ENCODE measurements around the gene FAM9A.
A peak's percentile ranks its signal among the peaks of the same experiment; 100 is the strongest.
"Not testable (repeated sequence)": the region's sequence is repeated elsewhere in the genome, so short reads cannot be mapped to it uniquely, and the experiment has no call there.

FAM9A gene

DNA sequence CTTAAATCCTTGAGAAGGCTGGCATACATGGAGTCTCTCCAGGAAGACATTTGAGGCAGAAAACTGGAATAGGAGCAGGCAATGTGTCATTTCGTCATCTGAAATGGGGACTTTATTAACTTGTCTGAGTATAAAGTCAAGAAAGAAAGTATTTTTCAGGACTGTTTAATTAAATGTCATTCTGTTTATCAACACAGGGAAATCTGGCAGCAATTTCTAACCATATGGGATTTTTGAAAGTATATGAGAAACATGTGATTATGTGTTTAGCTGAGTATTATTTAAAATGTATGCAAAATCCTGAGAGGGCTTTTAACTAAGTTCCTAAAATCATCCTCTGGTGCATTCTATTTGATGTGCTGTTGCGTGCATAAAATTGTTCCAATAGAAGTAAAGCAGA lies 3.9 kb upstream of the FAM9A start:
- no peak for DNase-seq (ENCODE audit: low read depth in 2 of 2, low spot score in 1 of 2)

DNA sequence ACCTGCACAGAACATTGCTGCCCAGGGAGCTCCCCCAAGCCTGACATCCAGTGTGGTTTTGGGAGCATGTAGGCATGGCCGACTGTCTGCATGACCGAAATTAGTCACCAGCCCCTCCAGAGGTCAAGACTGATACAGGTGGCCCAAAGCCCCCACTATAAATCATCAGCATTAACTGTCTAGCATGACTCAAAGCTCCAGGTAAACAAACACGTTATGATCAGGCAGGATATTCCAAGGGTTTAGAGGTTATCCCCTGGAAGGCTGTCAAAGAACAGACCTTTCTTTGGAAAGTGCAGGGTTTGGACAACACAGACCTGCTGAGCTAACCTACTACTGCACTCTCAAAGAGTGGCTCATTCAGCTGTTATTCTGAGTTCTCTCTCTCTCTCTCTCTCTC lies 2.1 kb upstream of the FAM9A start:
- DNase-seq (ENCODE audit: low read depth in 2 of 2, low spot score in 1 of 2): no peak

DNA sequence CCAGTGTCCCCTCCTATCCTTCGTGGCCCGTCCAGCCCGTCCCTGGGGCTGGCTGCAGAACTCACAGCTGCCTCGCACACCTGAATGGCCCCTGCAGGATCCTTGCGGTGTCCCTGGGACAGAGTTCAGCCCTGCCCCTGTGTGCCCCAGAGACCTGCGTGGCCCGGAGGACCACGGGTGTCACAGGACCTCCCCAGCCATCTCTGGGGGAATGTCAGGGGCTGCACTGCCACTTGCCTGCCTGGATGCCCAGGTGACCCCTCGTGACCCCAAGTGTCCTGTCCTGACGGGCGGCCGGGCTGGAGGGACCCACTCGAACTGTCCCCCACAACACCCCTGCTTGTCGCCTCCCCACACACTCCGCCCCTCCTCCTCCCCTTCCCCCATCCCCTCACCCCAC lies 832 bp downstream of the FAM9A start:
- DNase-seq (ENCODE audit: low read depth in 2 of 2, low spot score in 1 of 2): not testable (repeated sequence)

DNA sequence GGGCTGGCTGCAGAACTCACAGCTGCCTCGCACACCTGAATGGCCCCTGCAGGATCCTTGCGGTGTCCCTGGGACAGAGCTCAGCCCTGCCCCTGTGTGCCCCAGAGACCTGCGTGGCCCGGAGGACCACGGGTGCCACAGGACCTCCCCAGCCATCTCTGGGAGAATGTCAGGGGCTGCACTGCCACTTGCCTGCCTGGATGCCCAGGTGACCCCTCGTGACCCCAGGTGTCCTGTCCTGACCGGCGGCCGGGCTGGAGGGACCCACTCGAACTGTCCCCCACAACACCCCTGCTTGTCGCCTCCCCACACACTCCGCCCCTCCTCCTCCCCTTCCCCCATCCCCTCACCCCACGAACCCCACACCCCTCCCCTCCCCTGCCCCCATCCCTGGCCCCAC lies 1.9 kb downstream of the FAM9A start:
- DNase-seq (ENCODE audit: low read depth in 2 of 2, low spot score in 1 of 2): not testable (repeated sequence)

DNA sequence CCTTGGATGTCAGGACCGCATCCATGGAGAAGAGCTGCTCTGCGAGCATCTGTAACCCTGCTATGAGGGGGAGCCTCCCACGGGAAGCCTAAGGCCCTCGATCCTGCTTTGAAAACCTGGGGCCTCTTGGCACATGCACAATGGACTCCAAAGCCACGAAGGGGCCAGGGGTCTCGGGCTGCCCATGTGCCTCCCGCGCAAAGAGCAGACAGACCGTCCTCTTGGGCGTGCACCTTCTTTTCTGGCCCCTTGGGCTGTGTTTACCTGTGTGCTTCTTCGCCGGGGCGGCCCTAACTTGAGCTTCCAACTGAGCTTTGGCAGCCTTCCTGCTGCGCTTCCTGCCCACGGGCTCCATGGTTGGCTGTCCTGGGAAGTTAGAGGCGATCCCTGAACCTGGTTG lies 2.5 kb downstream of the FAM9A start:
- not testable (repeated sequence) for DNase-seq (ENCODE audit: low read depth in 2 of 2, low spot score in 1 of 2)

DNA sequence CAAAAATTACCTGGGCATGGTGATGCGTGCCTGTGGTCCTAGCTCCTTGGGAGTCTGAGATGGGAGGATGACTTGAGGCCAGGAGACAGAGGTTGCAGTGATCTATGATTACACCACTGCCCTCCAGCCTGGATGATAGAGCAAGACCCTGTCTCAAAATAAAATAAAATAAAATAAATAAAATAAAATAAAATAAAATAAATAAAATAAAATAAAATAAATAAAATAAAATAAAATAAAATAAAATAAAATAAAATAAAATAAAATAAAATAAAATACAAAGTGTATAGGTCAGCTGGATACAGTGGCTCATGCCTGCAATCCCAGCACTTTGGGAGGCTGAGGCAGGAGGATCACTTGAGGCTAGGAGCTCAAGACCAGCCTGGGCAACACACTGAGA lies 14.1 kb downstream of the FAM9A start:
- not testable (repeated sequence) for DNase-seq (ENCODE audit: low read depth in 2 of 2, low spot score in 1 of 2)

DNA sequence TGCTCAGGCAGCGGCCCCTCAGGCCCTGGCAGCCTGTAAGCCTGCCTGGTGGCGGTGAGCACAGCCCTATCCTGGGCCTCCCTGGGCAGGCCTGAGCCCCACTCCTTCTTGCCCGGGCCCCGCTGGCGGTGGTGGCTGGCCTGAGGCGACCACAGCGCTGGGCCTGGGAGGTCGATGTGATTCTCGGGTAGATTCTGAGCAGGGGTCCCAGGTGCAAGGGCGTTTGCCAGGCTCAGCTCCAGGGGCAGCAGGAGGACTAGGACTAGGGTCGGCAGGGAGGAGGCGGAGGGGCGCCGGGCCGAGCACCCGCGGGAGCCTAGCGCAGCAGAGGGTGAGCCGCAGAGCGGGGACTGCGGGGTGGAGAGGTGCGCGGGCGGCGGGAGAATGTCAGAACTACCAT lies 17.0 kb downstream of the FAM9A start:
- DNase-seq (ENCODE audit: low read depth in 2 of 2, low spot score in 1 of 2): no peak

DNA sequence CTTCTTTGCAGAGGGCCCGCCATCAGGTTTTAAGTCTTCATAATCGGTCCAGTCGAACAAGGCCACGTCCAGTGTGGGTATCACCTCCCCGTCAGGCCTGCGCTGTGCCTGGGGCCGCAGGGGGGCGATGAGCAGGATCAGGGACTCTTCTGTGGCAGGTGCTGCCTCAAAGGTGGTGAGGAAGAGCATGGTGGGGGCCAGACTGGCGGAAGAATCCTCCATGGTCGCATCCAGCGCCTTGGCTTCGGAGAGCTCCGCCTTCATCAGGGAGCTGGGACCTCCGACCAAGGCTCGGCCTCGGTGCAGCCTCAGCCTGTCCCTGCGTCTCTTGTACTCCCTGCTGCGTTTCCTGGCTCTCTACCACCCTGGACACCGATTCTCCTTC lies 17.5 kb downstream of the FAM9A start:
- no peak for DNase-seq (ENCODE audit: low read depth in 2 of 2, low spot score in 1 of 2)

DNA sequence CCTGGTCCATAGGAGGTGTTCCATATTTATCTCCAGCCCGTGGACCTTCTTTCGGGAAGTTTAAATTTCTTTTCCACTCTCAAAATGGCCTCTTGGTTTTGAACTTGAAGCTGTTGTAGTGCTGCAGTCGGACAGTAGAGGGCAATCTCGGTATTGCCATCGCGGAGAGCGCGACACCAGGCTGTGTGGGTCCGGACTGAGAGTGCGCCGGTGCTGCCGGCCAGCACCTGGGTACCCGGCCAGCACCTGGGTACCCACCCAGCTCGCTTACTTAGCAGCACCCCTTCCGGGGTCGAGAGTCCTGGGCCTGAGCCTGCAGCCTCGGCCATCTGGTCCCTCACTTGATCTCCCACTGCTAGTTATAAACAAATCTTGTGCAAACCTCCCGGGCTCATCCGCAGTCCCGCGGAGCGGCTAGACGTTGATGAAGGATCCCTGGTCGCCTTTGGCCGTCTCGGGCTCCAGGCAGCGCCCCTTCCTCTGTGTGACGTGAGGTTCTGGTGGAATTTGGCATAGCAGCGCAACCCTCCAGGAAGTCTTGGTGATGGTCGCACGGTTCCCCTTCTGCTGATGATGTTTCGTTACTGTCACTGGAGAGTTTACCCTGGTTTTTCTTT lies 18.0 kb downstream of the FAM9A start:
- no peak for DNase-seq (ENCODE audit: low read depth in 2 of 2, low spot score in 1 of 2)

DNA sequence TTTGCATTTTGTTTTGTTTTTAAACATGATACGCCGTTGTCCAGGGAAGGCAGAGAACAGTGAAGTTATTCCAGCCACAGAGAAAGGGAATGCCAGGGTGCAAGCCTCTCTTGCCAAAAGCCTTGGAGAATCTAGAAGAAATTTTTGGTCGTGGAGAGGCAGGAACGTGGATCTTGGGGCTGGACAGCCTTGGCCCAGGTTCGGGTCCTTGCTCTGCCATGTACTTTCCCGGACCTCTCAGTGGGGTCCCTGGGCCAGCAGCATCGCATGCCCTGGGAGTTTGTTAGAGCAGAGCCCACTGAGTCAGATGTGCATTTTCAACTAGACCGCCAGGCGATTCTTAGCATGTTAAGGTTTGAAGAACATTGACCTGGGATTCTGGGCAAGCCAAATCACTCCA lies 18.6 kb downstream of the FAM9A start:
- DNase-seq (ENCODE audit: low read depth in 2 of 2, low spot score in 1 of 2): no peak

DNA sequence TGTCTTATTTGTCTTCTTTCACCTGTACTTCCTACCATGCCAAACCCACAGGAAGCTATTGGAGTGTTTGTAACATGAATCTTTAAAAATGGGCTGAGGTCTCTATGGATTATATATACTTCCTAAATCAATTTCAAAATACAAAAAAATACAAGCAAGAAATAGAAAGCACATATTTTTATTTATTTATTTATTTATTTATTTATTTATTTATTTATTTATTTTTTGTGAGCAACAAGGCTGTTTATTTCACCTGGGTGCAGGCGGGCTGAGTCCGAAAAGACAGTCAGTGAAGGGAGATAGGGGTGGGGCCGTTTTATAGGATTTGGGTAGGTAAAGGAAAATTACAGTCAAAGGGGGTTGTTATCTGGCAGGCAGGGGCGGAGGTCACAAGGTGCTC lies 19.3 kb downstream of the FAM9A start:
- DNase-seq (ENCODE audit: low read depth in 2 of 2, low spot score in 1 of 2): not testable (repeated sequence)

DNA sequence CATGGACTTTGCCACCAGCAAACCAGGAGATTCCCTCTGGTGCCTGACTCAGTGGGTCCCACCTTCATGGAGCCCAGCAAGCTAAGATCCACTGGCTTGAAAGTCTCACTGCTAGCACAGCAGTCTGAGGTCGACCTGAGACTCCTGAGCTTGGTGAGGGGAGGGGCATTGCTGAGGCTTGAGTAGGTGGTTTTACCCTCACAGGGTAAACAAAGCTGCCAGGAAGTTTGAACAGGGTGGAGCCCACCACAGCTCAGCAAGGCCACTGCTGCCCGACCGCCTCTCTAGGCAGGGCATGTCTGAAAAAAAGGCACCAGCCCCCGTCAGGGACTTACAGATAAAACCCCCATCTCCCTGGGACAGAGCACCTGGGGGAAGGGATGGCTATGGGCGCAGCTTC lies 28.1 kb downstream of the FAM9A start:
- DNase-seq (ENCODE audit: low read depth in 2 of 2, low spot score in 1 of 2): no peak

DNA sequence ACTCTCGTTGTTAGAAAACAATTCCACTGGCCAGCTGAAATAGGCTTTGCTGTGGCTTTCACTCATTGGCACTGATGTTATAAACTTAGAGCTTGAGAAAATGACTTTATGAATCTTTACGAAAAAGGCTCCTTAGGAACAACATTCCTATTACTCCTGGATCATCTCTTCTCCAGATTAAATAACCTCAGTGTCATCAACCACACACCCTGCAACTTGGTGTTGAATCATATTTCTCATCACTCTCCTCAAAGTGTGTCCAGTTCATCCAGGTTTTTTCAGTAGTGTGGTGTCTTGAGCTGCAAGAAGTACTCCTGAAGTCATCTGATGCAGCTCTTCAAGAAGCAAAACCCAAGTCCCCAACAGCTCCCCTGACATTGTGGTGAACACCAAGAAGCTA lies 41.2 kb downstream of the FAM9A start:
- no peak for DNase-seq (ENCODE audit: low read depth in 2 of 2, low spot score in 1 of 2)

DNA sequence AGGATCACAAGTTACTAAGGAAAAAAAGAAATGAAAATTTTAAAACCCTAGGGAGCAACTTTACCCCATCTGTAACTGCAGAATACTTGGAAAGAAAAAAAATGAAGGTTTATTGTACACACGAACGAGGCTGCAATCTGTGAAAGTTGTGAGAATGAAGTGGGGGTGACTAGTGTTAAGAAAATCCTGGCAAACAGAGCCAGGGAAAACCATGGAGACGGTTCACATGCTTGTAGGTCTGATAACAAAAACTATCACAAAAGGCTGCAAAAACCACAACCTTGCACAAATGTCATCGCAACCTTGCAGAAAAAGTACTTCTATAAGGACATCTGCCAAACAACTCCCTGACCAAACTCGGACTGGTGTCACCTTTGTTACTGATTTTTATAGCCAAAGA lies 42.5 kb downstream of the FAM9A start:
- DNase-seq (ENCODE audit: low read depth in 2 of 2, low spot score in 1 of 2): not testable (repeated sequence)

DNA sequence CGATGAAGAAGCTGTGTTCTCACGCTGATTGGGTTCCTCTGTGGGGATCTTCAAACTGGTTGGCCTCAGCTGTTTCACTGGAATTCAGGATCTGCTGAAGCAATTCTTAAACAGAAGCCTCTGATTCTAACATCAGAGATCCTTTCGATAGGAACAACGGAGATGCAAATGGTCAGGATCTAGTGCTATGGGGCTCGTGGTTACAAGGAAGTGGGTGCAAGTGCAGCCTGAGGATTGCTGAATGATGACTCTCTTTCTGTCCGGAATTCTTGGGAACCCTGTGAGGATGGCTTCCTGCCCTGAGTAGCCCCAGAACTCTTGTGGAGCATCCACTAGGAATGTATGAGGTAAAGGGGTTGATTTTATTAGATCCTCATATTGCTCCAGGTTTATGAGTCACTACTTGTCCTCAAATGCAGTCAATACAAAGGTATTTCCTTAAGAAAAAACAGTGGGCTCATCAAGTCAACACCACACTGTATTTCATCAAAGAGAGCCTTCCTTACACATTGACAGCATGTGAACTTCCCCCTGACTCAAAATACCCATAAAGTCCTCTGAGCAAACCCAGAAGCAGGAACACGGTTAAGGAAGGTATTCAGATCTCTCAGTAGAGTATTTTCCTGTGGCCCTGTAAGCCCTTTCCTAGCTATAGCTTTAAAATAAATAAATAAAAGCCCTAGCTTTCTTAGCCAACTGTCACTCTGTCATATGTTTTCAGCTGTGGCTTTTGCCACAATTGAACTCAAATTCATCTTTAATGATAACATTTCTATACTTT lies 43.4 kb downstream of the FAM9A start:
- DNase-seq (ENCODE audit: low read depth in 2 of 2, low spot score in 1 of 2): not testable (repeated sequence)

DNA sequence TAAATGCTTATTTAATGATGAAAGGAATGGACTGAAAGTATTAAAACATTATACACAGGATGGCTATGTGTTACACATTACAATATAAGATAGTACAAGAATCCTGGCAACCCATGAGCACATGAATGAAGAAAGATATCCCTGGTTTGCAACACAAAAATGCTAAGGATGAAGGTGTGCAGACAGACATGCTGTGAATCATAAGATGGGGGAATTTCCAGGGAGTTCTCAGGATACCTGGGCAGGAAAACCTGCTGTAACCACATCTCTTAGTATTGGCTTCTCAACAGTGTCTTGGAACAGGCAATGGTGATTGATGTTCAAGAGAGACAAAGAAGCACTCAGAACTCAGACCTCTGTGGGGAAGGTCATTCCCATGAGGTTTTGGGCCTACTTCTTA lies 45.4 kb downstream of the FAM9A start:
- DNase-seq (ENCODE audit: low read depth in 2 of 2, low spot score in 1 of 2): no peak

DNA sequence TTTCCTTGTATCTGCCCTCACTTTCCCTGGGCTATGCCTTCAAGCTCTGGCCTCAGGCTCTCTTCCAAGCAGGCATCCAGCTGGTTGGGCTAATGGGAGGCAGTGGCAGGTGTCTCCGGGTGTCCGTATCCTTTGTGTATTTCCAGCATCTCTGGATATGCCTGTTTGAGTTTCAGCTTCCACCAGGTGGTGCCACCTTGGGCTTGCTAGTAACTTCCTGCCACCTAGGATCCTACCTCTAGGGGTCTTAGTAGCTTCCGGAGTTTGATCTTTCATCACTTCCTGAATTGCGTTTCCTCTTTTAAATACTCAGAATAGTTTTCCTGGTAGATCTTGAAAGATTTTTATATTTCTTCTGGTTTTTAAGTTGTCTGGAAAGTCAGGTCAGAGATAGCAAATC lies 46.1 kb downstream of the FAM9A start:
- DNase-seq (ENCODE audit: low read depth in 2 of 2, low spot score in 1 of 2): no peak

DNA sequence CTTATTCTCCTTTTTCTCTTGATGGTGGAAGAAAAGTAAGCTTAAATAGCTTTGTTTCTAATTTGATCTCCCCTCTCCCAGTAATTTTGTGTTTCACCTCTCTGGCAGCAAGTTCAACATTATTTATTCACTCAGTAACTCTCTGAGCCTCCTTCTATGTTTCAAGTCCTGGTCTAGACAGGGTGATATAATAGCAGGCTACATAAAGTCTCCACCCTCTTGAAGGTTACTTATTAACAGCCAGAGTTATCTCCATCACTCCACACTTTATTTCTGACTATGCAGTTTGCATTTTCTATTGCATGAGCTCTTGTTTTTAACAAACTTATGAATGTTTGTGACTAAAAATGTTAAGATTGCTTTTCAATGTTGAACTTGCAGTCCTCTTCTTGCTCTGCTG lies 51.5 kb downstream of the FAM9A start:
- DNase-seq (ENCODE audit: low read depth in 2 of 2, low spot score in 1 of 2): no peak

DNA sequence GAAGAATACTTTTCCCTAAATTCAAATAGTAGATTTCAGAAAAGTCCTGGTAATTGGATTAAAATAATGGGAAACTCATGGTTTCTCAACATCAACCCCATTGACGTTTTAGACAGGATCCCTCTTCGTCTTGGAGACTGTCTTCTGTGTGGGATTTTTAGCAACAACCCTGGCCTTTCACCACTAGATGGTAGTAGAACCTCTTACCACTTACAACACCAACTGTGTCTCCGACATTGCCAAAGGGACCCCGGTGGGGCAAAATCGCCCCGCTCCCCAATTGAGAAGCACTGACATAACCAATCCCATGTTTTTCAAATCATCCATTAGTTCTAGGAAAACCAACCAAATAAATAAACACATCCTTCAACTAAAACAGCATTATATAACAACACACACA lies 52.3 kb downstream of the FAM9A start:
- DNase-seq (ENCODE audit: low read depth in 2 of 2, low spot score in 1 of 2): no peak

DNA sequence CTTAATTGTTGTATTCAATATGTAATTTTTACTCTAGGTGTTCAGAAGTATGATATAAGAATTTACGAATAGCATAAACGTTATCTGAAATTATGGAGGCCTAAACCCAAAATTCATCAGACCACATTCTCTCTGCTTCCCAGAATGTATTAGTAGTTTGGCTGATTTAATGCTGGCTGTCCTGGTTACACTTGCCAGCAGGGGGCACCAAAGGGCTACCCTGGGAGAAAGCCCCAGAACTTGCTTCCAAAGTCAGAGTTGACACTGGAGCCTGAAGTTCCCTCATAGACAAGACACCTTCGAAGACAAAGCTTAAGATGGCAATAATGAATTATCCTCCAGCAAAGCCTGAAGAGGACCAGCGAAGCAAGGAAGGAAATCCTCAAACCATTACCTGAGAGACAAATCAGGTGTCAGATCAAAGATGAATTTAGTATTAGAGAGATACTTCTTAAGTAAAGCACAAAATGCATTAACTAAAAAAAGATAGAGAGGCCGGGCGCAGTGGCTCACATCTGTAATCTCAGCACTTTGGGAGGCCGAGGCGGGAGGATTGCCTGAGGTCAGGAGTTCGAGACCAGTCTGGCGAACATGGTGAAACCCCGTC lies 58.0 kb downstream of the FAM9A start:
- peak; percentile 14 to 21 for DNase-seq (ENCODE audit: low read depth in 2 of 2, low spot score in 1 of 2)

DNA sequence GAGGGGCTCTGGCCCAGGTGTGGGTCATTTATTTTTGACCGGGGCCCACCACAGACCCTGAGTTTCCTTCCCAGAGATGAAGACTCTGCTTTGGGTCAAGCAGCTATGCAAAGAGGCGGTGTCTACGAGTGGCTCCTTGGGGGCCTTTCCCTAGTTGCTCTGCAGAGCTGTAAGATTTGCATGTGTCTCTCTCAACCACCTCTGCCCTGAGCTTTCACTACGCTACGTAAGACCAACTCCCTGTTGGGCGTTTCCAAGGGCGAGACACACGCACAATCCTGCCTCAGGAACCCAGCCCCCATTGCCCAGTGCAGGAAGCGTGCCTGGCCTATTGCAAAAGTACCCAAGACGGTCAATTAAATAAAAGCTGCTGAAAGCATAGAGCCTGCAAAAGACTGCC lies 59.2 kb downstream of the FAM9A start:
- no peak for DNase-seq (ENCODE audit: low read depth in 2 of 2, low spot score in 1 of 2)
